NCI-H2107 (cell line): ENCODE results near the gene SLC25A17.
"Not testable (repeated sequence)": the region's sequence is repeated elsewhere in the genome, so short reads cannot be mapped to it uniquely, and the experiment has no call there.

ENCODE experiments used
- DNase-seq: peaks from one replicate; lab custom pipeline; 2025; lab: John Stamatoyannopoulos, UW

Gene SLC25A17

DNA sequence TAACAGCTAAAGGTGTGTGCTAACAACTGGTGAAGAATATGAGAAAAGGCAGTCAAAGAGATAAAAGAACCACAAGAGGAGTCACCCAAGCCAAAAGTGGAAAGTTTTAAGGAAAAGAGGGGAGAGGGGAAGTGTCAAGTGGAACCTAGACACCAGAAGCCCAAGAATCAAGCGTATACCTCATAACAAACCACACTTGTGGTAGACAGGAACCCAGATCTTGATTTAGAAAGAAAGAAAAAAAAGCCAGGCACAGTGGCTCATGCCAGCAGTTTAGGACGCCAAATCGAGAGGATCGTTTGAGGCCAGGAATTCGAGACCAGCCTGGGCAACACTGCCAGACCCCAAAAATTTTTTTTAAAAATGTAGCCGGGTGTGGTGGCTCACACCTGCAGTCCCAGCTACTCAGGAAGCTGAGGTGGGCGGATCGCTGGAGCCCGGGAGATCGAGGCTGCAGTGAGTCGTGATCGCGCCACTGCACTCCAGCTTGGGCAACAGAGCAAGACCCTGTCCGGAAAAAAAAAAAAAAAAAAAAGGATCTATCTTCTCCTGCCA lies 877 bp downstream of the SLC25A17 start:
- DNase-seq = no peak

DNA sequence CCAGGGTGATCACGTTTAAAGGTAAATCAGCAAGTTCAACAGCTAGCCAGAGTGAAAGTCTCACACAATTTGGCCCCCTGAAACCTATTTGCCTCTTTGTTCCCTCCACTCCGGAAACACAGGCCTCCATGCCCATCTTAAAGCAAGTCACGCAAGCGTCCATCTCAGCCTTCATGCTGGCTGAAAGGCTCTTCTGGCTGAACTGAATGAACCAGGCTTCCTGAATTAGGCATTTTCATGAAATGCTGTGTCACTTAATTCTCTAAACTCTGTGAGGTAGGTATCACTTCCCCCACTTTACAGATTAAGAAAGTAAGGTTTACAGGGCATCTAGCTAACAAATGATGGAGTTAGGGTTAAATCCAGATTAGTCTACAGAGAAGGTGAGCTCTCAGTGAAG lies 1.4 kb downstream of the SLC25A17 start:
- DNase-seq = no peak

DNA sequence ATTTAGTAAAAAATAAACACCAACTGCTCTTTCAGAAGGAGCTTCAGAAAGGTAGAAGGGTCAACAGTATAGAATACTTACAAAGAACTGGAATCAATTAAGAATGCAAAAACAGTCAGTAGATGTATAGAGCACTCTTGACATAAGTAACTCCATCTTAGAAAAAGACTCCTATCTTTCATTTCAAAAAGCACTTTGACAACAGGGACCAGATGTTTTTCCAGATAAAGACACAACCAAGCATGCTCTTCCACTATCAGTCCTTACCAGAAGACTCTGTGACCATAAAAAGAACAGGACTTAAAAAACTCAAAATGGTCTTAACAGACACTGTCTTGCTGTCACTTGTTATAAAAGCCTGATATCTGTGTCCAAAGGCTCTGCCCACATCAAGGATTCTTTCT lies 5.2 kb downstream of the SLC25A17 start:
- DNase-seq = no peak

GRCh38 chr22:40808018-40808841 lies 10.9 kb downstream of the SLC25A17 start:
- DNase-seq = no peak

GRCh38 chr22:40806711-40807110 lies 12.4 kb downstream of the SLC25A17 start:
- no peak for DNase-seq

DNA sequence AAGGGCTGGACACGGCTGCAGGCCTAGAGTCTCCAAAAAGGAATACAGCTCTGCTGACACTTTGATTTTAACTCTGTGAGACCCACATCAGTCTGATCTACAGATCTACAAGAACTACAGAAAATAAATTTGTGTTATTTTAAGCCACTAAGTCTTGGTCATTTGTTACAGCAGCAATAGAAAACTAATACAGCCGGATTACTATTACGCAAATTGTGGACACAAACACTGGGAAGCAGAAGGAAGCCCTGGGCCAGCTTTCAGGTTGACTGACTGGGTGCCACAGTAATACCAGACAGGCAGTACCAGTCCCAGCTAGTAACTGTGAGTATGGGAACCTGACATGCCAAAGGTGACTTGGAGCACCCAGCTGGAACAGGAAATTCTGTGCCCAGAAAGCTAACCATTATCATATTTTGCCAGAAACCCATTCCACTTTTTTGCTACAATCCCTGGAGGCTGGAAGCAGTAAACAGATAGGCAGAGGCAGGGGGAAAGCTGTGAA lies 13.4 kb downstream of the SLC25A17 start:
- DNase-seq = no peak

DNA sequence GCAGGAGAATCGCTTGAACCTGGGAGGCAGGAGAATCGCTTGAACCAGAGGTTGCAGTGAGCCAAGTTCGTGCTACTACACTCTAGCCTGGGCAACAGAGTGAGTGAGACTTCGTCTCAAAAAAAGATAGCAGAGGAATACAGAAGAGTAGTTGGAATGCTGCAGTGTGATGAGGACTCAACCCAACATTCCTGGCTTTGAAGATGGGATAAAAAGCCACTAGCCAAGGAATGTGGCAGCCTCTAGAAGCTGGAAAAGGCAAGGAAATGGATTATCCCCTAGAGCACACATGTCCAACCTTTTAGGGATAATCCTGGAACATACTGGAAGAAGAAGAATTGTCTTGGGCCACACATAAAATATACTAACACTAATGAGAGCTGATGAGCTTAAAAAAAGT lies 13.9 kb downstream of the SLC25A17 start:
- no peak for DNase-seq

GRCh38 chr22:40803321-40803720 lies 15.8 kb downstream of the SLC25A17 start:
- DNase-seq = no peak

DNA sequence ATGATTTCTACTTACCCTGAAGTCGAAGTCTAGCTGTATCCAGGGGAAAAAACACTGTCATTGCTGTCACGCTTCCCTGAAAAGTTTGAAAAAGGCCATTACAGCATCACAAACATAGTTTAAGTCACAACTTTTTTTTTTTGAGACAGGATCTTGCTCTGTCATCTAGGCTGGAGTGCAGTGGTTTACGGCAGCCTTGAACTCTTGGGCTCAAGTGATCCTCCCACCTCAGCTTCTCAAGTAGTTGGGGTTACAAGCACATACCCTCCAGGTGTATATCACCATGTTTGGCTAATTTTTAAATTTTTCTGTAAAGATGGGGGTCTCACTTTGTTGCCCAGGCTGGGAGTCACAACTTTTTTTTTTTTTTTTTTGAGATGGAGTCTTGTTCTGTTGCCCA lies 20.1 kb downstream of the SLC25A17 start:
- no peak for DNase-seq

GRCh38 chr22:40797427-40797826 lies 21.7 kb downstream of the SLC25A17 start:
- DNase-seq = no peak

DNA sequence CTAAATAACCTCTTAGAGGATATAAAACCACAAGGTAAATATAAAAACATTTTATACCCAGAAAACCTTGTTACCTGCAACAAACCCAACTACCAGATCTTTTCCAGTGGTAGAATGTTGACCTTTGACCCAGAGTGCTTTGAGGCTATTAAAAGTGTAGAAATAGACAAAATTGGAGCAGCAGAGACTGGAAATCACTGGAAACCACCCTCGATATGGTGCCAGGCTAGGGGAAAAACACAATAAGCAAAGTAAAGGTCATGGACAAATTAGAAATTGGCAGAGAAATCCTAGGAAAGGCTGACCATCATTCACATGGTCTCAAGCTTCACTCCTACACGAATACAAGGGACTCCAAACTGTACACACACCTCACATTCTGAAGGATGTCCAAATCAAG lies 26.7 kb downstream of the SLC25A17 start:
- DNase-seq = no peak

GRCh38 chr22:40791241-40791640 lies 27.9 kb downstream of the SLC25A17 start:
- DNase-seq = no peak

DNA sequence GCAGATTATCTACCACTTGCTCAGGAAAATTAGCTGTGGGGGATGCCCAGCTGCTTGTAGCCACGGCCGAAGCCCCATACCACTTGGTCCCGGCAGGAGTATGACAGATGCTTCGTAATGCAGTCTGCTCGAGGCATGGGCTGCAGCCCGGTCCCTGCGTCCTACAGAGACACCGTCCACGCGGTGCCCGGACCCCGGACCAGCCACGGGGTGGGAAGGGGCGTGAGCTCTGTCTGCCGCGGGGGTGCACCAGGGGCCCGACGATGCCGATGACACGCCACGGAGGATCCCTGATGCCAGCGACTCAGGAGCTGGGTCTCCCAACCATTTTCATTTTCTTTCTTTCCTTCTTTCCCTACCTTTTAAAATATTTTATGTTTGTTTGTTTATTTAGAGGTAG lies 30.0 kb downstream of the SLC25A17 start:
- DNase-seq = no peak

- no peak for DNase-seq
Observed at GRCh38 chr22:40782521-40782920, 36.6 kb downstream of the SLC25A17 start.

DNA sequence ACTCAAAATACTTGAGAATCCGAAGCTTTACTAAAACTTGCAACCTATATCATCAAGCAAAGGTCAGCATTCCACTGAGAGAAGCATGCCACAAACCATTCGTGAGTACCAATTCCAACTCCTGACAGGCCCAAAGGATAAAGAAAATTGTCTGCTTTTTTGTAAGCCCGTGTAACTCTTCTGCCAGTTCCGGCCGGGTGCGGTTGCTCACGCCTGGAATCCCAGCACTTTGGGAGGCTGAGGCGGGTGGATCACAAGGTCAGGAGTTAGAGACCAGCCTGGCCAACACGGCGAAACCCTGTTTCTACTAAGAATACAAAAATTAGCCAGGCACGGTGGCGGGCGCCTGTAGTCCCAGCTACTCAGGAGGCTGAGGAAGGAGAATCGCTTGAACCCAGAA lies 37.4 kb downstream of the SLC25A17 start:
- not testable (repeated sequence) for DNase-seq

GRCh38 chr22:40769761-40770160 lies 49.4 kb downstream of the SLC25A17 start:
- no peak for DNase-seq

GRCh38 chr22:40768206-40768605 lies 50.9 kb downstream of the SLC25A17 start:
- no peak for DNase-seq

DNA sequence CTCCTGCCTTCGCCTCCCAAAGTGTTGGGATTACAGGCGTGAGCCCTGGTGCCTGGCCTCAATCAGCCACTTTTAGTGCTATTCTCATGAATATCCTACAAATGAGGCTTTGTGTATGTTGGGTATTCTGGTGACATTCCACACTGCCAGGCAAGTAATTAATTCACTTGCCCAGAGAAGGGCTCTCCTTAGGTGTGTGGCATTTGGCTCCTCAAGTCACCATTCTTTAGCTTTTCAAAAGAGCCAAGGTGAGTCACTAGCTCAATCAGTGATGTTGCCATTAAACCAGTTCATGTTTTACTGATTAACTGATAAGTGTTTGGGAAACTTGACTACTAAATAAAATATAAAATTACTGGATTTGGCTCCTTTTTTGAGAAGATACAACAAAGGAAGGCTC lies 52.2 kb downstream of the SLC25A17 start:
- no peak for DNase-seq

GRCh38 chr22:40764763-40765441 lies 54.2 kb downstream of the SLC25A17 start:
- DNase-seq = no peak

DNA sequence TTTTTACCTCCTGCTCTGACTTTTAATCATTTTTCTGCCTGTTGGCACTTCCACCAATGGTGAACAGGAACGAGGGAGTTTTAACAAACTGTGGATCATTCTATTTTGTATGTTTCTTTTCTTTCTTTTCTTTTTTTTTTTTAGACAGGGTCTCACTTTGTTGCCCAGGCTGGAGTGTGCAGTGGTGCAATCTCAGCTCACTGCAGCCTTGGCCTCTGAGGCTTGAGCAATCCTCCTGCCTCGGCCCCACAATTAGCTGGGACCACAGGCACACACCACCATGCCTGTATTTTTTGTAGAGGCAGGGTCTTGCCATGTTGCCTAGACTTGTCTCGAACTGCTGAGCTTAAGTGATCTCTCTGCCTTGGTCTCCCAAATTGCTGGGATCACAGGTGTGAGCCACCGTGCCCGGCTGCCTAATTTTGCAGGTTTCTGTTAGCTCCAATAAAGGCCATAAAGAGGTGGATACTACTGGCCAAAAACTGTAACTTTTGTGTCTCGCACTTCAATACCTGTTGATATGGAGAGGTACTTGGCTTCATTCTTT lies 59.8 kb downstream of the SLC25A17 start:
- no peak for DNase-seq

GRCh38 chr22:40758851-40759250 lies 60.3 kb downstream of the SLC25A17 start:
- DNase-seq = not testable (repeated sequence)

GRCh38 chr22:40758390-40758789 lies 60.8 kb downstream of the SLC25A17 start:
- no peak for DNase-seq

- no peak for DNase-seq
Observed at GRCh38 chr22:40757071-40757470, 62.1 kb downstream of the SLC25A17 start.
